ENCODE results near the gene SEPTIN12.

SEPTIN12 gene

DNA sequence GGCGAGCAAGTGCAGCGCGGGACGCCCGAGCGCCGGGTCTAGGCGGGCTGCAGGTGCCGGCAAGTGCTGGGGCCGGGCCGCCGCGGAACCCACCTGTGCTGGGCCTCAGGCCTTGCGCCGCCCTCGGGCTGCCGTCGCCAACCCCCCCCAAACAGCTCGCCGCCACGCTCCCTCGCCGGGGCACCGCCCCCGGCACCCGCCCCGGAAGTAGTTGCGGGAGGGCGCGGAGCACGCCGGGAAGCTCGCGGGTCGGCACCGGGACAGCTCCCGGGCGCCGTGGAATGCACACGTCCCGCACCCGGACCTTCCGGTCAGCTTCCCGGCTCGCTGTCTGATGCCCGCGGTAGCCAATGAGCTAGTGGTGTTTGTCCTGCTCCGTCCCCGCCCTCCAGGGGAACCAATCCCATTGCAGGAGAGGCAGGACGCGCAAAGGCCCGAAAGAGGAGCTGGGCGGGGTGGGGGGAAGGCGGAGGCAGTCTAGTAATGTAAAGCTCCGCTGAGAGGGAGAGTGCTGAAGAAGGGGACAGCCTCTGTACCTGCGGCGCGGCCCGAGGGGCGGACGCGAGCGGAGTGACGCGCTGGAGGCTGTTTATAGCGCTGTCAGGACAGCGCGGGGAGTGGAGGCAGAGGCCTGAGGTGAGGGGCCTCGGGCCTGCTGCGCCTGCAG, 53.9 kb downstream of the SEPTIN12 start, which contains the start of the genes ANKS3 and DNAAF8:
ANKS3 (minus strand) TSS at position 209 of the 667 bp plus-strand sequence. CDS start 4,122 bp downstream, outside the sequence.
DNAAF8 (plus strand) TSS at position 475 of the 667 bp plus-strand sequence. CDS start 1,978 bp downstream, outside the sequence.
- DNase-seq (ENCODE audit: low spot score): peak; percentile 94
- TF ChIP-seq, protein P1, sequence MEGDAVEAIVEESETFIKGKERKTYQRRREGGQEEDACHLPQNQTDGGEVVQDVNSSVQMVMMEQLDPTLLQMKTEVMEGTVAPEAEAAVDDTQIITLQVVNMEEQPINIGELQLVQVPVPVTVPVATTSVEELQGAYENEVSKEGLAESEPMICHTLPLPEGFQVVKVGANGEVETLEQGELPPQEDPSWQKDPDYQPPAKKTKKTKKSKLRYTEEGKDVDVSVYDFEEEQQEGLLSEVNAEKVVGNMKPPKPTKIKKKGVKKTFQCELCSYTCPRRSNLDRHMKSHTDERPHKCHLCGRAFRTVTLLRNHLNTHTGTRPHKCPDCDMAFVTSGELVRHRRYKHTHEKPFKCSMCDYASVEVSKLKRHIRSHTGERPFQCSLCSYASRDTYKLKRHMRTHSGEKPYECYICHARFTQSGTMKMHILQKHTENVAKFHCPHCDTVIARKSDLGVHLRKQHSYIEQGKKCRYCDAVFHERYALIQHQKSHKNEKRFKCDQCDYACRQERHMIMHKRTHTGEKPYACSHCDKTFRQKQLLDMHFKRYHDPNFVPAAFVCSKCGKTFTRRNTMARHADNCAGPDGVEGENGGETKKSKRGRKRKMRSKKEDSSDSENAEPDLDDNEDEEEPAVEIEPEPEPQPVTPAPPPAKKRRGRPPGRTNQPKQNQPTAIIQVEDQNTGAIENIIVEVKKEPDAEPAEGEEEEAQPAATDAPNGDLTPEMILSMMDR (IDR thresholded peaks at IDR 0.05; ENCODE audit: borderline replicate concordance, control extremely low read depth, extremely low read depth, insufficient read depth, missing control alignments): no peak
- in situ Hi-C loops (cut with MboI; ENCODE audit: low sequenced_read_pairs, unreplicated experiment): no loop called here

- in situ Hi-C loops (cut with MboI; ENCODE audit: low sequenced_read_pairs, unreplicated experiment): no loop called here
- TF ChIP-seq, protein P1 (IDR thresholded peaks at IDR 0.05; ENCODE audit: borderline replicate concordance, control extremely low read depth, extremely low read depth, insufficient read depth, missing control alignments): no peak
- no peak for DNase-seq (ENCODE audit: low spot score)
Measured at GRCh38 chr16:4733747-4734062, 54.4 kb downstream of the SEPTIN12 start.

DNA sequence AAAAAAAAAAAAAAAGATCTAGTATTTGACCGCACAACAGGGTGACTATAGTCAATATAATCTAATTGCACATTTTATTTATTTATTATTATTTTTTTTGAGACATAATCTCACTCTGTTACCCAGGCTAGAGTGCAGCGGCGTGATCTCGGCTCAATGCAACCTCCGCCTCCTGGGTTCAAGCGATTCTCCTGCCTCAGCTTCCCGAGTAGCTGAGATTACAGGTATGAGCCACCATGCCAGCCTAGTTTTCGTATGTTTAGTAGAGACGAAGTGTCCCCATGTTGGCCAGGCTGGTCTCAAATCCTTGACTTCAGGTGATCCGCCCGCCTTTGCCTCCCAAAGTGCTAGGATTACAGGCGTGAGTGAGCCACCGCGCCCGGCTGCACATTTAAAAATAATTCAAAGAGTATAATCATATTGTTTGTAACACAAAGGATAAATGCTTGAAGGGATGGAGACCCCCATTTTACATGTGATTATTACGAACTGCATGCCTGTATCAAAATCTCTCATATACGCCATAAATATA, 54.9 kb downstream of the SEPTIN12 start:
- no peak for DNase-seq (ENCODE audit: low spot score)
- in situ Hi-C loops (cut with MboI; ENCODE audit: low sequenced_read_pairs, unreplicated experiment): no loop called here
- TF ChIP-seq, protein P1 (IDR thresholded peaks at IDR 0.05; ENCODE audit: borderline replicate concordance, control extremely low read depth, extremely low read depth, insufficient read depth, missing control alignments): no peak

DNA sequence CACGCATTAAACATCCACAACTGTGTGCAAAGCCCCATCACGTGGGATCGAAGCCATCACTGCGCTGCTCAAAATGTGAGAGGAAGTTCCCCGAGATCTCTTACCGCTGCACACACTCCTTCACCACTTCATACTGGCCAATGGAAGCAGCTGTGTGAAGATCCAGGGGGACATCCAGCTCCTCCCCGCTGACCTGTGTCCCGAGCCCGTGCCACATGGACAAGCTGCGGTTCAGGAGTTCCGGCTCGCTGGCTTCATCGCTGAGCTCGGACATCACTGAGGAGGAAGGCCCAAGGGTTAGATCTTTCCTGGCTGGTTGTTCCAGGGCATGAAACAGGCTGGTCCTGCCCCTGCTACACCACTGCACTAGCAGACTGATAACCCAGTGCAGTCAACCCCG, 58.3 kb downstream of the SEPTIN12 start:
- DNase-seq (ENCODE audit: low spot score): no peak
- in situ Hi-C loops (cut with MboI; ENCODE audit: low sequenced_read_pairs, unreplicated experiment): no loop called here
- TF ChIP-seq, protein P1 (IDR thresholded peaks at IDR 0.05; ENCODE audit: borderline replicate concordance, control extremely low read depth, extremely low read depth, insufficient read depth, missing control alignments): no peak

DNA sequence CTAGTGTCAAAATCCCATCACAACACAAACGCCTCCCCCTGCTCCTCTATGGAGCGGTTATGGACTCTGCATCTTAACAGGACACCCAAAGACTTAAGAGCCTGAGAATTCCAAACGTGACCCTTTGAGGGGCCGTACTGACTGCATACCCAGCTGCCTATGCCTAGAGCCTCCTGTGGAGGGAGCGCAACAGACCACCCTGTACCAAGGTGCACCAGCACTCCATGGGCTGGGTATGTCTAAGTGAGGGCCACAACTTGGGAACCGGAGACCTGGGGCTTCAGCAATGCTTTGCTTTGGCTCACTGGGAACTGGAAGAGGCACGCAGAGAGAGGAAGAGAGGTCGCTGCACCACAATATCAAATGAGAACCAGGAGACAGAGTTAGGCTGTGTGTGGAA, 59.5 kb downstream of the SEPTIN12 start:
- no peak for DNase-seq (ENCODE audit: low spot score)
- TF ChIP-seq, protein P1 (IDR thresholded peaks at IDR 0.05; ENCODE audit: borderline replicate concordance, control extremely low read depth, extremely low read depth, insufficient read depth, missing control alignments): no peak
- in situ Hi-C loops (cut with MboI; ENCODE audit: low sequenced_read_pairs, unreplicated experiment): no loop called here
